ENCODE measurements around the gene GPR35. TPM values are rescaled to one million over a fixed set of nuclear protein-coding genes. Genes with fewer than 3 reads are reported as not detected.

GPR35 gene
- polyA plus RNA-seq, 1 experiment, result 0.06 TPM

DNA sequence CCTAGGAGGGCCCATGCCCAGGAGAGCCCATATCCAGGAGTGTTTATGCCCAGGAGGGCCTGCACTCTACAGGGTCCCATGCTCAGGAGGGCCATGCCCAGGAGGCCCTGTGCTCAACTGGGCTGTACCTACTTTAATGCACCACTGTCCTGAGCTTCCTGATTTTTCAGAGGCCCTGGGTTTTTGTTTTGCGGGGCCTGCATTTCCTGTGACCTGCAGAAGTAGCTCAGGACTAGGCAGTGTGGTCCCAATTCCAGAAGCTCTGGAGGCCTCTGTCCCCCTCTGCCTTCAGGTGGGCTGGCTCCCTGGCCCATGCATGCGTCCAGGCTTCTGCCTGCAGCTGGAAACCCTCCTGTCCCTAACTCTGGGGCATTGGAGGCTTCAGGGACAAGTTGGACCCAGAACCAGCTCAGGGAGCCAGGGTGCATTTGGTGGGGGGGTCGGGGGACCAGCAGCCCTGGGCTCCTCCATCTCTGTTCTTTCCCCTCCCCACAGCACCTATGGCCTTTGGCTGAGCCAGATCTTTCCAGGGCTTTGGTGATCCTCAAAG lies 10.8 kb downstream of the GPR35 start:
- H3K9me3 ChIP-seq (ENCODE audit: control insufficient read depth, insufficient read depth, low read length), result peaks cover 23% of the 10 kb centered on the region
- ChIA-PET CTCF (no interaction called here), POLR2A (no interaction called here)
- no peak overlapping the region for H3K4me3 ChIP-seq (ENCODE audit: low read depth, low read length)
- H3K27me3 ChIP-seq (ENCODE audit: control insufficient read depth, insufficient read depth, low read length), result peaks cover 7% of the 10 kb centered on the region
- TF ChIP-seq, protein P1, sequence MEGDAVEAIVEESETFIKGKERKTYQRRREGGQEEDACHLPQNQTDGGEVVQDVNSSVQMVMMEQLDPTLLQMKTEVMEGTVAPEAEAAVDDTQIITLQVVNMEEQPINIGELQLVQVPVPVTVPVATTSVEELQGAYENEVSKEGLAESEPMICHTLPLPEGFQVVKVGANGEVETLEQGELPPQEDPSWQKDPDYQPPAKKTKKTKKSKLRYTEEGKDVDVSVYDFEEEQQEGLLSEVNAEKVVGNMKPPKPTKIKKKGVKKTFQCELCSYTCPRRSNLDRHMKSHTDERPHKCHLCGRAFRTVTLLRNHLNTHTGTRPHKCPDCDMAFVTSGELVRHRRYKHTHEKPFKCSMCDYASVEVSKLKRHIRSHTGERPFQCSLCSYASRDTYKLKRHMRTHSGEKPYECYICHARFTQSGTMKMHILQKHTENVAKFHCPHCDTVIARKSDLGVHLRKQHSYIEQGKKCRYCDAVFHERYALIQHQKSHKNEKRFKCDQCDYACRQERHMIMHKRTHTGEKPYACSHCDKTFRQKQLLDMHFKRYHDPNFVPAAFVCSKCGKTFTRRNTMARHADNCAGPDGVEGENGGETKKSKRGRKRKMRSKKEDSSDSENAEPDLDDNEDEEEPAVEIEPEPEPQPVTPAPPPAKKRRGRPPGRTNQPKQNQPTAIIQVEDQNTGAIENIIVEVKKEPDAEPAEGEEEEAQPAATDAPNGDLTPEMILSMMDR (IDR thresholded peaks at IDR 0.05; ENCODE audit: low read depth, low read length), result no peak
- DNase-seq (ENCODE audit: low read depth, low spot score), result no peak
- no peak overlapping the region for H3K27ac ChIP-seq (ENCODE audit: low read depth, low read length)

- Histone ChIP-seq H3K4me3 (ENCODE audit: low read depth, low read length) (no peak overlapping the region), H3K27ac (ENCODE audit: low read depth, low read length) (no peak overlapping the region), H3K9me3 (ENCODE audit: control insufficient read depth, insufficient read depth, low read length) (peaks cover 19% of the 10 kb centered on the region), H3K27me3 (ENCODE audit: control insufficient read depth, insufficient read depth, low read length) (peaks cover 7% of the 10 kb centered on the region)
- POLR2A ChIA-PET, result no interaction called here
- no peak for DNase-seq (ENCODE audit: low read depth, low spot score)
- TF ChIP-seq, protein P1 (IDR thresholded peaks at IDR 0.05; ENCODE audit: low read depth, low read length), result no peak
- CTCF ChIA-PET, result no interaction called here
Observed at GRCh38 chr2:240636563-240637115, 11.4 kb downstream of the GPR35 start.

DNA sequence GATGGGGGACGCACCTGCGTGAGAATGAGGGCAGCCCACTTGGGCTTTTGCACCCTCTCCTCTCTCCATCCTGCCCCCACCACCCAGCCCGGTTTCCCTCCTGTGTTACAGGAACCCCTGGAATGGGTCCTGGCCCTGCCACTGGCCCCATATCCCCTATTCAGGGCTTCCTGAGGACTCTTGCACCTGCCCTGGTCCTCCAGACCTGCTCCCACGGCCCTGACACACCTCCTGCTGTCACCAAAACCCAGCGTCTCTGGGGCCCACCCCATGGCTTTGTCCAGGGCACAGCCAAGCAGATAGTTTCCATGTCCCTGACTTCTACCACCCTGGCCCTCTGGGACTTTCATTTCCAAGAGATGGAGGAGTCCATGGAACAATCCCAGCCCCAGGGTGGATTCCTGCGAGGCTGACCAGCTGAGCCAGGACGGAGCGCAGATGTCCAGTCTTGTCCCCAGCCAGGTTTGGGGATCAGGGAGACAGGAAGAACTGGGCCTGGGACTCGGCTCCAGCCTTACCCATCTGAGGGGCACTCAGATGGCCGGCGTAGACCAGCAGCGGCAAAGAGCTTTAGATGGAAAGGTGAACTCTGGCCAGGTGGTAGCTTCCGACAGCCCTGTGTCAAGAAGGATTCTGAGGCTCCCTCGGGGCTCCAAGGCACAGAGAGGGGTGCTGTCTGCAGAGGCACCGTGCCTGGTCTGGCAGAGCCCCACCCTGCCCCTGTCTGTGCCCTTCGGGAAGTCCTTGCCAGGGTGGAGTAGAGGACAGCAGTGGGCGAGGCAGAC lies 12.0 kb downstream of the GPR35 start:
- TF ChIP-seq, protein P1 (IDR thresholded peaks at IDR 0.05; ENCODE audit: low read depth, low read length), result no peak
- Histone ChIP-seq H3K27me3 (ENCODE audit: control insufficient read depth, insufficient read depth, low read length) (peaks cover 7% of the 10 kb centered on the region), H3K4me3 (ENCODE audit: low read depth, low read length) (no peak overlapping the region), H3K27ac (ENCODE audit: low read depth, low read length) (no peak overlapping the region), H3K9me3 (ENCODE audit: control insufficient read depth, insufficient read depth, low read length) (peaks cover 14% of the 10 kb centered on the region)
- CTCF ChIA-PET, result no interaction called here
- no peak for DNase-seq (ENCODE audit: low read depth, low spot score)
- POLR2A ChIA-PET, result no interaction called here

DNA sequence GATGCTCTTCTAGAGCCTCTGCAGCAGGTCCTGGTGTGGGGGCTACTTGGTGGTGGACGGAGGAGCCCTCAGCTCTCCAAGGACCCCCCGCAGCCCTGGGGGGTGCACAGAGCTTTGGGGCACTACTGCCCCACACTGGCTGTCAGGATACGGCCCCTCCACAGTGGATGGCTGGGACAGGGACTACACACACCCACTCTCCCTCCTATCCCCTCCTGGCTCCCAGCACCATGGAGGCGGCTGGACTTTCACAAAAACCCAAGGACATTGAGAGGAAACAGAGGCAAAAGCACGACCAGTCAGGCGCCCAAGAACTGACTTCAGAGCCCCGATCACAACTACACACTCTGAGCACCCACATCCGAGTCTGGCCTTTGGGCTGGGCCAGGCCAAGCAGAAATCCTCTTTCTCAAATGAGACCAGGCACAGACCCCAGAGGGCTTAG lies 12.6 kb downstream of the GPR35 start:
- CTCF ChIA-PET, result no interaction called here
- Histone ChIP-seq H3K27me3 (ENCODE audit: control insufficient read depth, insufficient read depth, low read length) (peaks cover 7% of the 10 kb centered on the region), H3K27ac (ENCODE audit: low read depth, low read length) (no peak overlapping the region), H3K4me3 (ENCODE audit: low read depth, low read length) (no peak overlapping the region), H3K9me3 (ENCODE audit: control insufficient read depth, insufficient read depth, low read length) (peaks cover 11% of the 10 kb centered on the region)
- TF ChIP-seq, protein P1 (IDR thresholded peaks at IDR 0.05; ENCODE audit: low read depth, low read length), result no peak
- DNase-seq (ENCODE audit: low read depth, low spot score), result no peak
- POLR2A ChIA-PET, result no interaction called here

- Histone ChIP-seq H3K27me3 (ENCODE audit: control insufficient read depth, insufficient read depth, low read length) (peaks cover 7% of the 10 kb centered on the region), H3K27ac (ENCODE audit: low read depth, low read length) (no peak overlapping the region), H3K4me3 (ENCODE audit: low read depth, low read length) (no peak overlapping the region), H3K9me3 (ENCODE audit: control insufficient read depth, insufficient read depth, low read length) (peaks cover 11% of the 10 kb centered on the region)
- TF ChIP-seq, protein P1 (IDR thresholded peaks at IDR 0.05; ENCODE audit: low read depth, low read length), result no peak
- ChIA-PET POLR2A (no interaction called here), CTCF (no interaction called here)
- no peak for DNase-seq (ENCODE audit: low read depth, low spot score)
Observed at GRCh38 chr2:240638512-240639160, 13.4 kb downstream of the GPR35 start.

Measured in AG04450 (cell line).